Measurements from ENCODE around the gene TMEM106B.

GRCh38 chr7:12239806-12240205 lies 28.7 kb downstream of the TMEM106B start:
- TF ChIP-seq CTCF (conservative IDR thresholded peaks at IDR 0.05; ENCODE audit: low read depth, low read length) (no peak), EZH2 (IDR thresholded peaks at IDR 0.05; ENCODE audit: borderline replicate concordance, low read depth, low read length, poor library complexity, severe bottlenecking) (no peak)

Measured in A673 (cell line).